A204.1 (cell line): ENCODE results near the gene NACC1.

Source experiments
- FAIRE-seq: peaks from 2 replicates; lab custom pipeline; 2012; peaks lifted over from hg19 to GRCh38; lab: Jason Lieb, UNC

Gene NACC1

DNA sequence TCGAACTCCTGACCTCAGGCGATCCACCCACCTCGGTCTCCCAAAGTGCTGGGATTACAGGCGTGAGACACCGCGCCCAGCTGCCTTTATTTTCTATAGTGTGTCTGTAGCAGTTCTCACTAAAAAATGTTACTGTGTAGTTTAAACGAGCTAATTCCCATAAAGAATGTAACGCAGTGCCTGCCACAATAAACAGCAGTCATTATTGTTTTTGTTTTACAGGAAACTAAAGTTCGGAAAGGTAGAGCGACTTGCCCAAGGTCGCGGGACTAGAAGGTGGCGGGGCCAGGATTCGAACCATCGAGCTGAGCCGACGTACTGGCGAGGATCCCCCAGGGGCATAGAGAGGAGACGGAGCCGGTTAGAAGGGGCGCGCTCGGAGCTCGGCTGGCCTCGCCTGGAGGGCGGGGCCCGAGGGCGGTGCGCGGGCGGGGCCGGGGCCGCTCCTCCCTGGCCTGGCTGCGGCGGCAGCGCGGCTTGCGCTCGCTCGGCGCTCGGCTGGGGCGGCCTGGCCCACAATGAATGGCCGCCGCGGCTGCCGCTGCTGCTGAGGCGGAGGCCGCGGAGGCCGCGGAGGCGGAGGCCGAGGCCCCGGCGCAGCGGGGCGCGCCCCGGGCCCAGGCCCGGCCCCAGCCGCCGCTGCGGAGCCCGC is at the start of gene NACC1:
NACC1 (plus strand) TSS at position 493 of the 652 bp plus-strand sequence. CDS start 16,944 bp downstream, outside the sequence.
- FAIRE-seq: no peak

DNA sequence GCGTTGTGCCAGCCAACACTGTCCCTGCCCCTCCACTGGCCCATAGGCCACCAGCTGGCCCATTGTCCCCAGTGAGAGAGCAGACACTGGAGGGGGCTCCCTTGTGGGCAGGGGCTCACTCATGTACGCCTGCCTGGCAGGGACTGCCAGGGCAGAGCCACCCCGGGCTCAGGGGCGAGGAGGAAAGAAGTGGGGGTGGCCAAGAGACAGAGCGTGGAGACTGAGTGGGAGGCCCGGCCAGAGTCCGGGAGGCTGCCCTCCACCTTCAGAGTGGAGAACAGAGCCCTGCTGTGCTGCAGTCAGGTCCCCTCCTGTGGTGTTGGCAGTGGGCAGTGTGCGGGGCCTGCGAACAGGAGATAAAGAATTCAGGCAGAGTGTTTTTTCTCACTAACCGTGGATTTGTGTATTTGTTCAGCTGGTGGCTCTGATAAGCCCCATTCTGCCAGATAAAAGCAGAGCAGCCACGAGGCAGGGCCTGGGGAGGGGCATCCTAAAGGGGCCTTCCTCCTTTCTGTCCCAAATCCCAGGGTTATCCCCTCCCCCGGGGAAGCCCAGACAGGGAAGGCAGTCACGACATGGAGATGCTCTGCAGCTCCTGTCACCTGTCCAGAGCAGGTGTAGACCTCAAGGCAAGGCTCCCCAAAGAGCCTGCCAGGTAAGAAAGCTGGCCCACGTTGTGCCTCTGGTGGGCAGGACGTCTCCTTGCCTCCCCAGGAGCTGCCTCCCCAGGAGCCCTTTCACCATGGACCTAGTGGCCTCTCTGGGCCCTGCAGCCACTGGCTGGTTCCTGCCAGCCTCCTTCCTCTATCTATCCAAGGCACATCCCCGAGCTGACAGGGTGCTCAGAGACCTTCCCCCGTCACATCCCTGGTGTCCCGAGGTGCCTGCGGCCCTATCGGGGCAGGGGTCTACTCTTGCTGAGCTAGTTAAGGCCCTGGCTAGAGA is 48.4 kb upstream of the NACC1 start:
- no peak for FAIRE-seq

DNA sequence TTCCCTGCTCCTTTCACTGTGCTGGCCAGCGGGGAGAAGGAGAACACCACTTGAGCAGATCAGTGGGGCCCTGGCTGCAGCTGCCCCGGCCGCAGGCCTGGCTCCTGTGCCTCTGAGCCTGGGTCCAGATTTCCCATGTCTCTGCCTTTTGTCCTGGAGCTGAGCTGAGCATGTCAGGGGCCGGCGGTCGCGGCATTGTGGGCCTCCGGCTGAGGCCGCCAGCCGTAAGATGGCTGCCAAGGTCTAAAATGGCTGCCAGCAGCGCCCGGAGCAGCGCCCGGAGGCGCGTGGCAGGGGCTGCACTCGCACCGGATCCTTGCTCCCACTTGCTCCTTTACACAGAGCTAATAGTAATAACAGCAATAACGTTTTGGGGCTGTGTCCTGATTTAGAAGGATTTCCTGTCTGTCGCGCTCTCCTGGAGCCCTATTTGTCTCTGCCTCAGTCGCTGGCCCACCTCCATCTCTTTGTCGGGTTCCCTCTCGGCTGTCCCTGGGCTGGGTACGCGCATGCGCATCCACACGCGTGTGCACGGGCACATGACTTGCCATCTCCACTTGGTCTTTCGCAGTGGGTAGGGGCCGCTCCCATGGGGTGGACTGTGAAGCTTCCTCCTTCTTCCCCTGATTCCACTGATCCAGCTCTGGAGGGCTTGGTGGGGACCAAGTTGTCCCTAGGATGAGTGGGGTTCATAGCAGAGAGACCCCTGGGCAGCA is 47.5 kb upstream of the NACC1 start:
- no peak for FAIRE-seq

DNA sequence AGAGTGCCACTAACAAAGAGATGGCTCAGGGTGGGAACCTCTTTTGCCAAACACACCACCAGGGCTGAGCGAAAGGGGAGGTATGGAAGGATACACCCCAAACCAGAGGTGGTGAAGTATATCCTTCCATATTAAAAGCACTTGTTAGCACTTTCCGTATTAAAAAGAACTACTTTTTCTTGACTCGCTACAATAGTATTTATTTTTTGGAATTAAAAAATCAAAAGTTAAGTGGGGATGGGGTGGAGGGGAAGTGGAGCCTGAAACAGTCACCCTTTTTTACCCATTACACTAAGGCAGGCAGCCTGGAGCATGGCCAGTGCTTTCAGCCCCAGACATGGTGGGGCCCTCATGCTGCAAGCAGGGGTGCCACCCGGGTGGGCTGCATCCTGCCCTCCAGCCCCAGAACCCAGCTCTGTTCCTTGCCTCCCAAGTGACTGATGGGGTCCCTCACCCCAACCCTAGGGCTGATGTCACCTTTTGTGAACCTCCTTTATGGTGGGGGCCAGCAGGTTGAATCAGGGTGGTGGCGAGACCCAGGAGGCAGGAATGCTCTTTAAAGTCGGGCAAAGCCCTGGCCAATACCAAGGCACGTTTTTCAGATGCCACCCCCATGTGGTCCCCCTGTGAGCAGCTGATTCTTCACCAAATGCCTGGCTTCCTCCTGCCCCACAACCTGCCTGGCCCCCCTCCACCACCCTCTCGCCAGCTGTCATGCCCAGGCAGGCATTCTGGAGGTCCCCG is 46.4 kb upstream of the NACC1 start:
- no peak for FAIRE-seq

DNA sequence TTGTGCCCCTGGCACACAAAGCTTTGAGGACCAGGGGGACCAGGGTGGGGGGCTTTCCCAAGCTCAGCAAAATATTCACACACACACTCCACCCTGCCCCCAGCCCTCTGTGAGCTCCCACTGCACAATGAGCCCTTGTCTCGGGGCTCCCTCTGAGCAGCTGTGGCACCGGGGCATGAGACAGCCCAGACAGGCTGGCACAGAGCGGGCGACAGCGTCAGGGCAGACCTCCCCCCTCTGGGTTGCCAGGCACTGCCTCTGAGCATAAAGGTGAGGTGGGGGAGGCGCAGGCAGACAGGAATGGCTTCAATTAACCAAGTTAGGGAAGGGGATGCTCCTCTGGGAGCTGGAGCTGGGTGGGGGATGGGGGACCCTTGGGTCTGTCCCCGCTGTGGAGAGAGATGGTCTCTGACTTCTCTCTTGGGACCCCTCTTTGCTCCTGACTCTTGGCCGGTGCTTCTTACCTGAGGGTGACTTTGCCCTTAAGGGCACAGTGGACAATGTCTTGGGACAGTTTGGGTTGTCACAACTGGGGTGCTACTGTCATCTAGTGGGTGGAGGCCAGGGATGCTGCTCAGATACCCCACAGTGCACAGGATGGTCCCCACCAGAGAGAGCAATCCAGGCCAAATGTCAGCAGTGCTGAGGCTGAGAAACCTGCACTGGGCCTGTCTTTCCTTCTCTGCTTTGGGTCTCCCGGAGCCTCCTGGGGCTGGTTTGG is 45.7 kb upstream of the NACC1 start:
- no peak for FAIRE-seq

DNA sequence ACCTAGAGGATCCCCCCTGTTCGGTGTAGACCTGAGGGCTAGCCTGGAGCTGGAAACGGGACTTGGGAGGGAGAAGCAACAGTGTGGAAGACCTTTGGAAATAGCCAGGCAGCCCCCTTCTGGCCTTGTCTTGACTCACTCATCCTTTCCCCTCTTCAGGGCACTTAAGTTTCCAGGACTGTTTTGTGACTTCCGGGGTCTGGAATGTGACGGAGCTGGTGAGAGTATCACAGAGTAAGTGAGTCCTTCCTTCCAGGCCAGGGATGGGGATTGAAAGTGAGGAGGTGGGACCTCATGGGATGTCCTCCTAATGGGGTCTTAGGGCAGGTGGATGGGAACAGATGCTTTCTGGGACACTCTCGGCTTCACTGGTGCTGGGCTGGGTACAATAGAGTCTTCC is 44.8 kb upstream of the NACC1 start:
- FAIRE-seq: no peak

DNA sequence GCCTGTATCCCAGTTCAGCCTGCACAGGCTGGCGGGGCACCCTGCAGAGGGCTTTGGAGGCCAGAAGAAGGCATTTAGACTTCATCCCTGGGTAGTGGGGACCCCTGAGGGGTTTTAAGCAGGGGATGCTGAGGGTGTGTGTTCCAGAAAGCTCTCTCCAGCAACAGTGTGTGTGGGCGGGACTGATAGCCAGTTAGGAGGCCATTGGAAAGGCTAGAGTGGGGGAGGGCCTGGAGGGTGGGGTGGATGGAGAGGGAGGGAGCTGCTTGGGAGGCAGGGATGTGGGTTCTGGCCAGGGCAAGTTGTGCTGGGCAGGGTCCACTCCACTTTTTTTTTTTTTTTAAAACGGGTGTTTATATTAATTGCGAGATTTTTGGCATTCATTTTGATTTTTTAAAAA is 43.7 kb upstream of the NACC1 start:
- FAIRE-seq: no peak

DNA sequence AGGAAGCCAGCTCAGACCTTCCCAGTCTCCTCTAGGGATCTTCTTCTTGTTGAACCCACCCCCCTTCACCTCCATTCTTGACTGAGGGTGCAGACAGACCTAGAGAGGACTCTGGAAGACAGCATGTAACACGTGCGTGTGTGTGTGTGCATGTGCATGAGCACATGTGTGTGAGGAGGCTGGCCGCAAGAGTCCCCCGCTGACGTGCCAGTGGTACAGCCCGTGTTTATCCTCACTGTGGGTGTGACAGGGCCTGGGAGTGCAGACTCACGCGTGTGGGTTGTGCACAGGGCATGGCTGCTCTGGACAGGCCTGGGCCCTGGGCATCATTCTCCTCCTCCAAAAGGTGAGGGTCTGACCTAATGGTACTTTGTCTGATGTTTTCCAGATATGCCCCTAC is 41.7 kb upstream of the NACC1 start:
- FAIRE-seq: no peak

DNA sequence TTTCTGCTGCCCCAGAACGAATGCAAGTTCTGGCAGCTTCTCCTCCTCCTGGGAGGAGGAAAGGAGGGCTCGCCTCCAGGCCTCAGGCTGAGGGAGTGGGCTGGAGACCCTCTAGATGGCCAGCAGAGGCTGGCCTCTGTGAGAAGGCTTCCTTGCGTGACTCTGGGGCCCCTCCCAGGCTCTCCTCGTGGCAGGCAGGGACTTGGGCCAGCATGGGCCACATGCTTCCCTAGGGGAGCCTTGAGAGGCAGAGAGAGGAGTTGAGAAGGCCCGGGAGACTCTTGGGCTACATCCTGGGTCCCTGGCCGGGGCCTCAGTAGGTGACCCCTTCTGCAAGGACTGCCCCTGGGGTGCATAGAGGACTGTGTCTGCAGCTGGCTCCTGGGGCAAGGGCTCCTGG is 41.3 kb upstream of the NACC1 start:
- FAIRE-seq: no peak

DNA sequence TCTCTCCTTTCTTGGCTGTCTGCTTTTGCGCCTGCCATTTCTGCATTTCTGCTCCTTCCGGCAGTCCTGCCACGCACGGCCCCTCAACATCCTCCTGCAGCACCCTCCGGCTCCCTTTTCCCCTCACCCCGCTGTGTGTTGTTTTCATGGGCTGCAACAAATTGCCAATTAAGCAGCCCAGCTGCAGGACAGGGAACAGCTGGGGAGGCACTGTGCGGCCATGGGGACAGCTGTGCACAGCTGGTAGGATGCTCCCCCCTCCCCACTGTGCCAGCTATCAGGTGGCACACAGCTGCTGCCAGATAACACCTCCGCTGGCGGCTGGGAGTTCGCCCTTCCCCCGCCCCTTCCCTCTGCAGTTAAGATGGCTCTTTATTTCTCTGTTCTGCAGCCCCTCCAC is 40.8 kb upstream of the NACC1 start:
- no peak for FAIRE-seq

- no peak for FAIRE-seq
Observed at GRCh38 chr19:13078381-13078780, 39.7 kb upstream of the NACC1 start.

GRCh38 chr19:13078897-13079541 is 39.0 kb upstream of the NACC1 start:
- FAIRE-seq: no peak

- FAIRE-seq: no peak
Observed at GRCh38 chr19:13079542-13079986, 38.5 kb upstream of the NACC1 start.

GRCh38 chr19:13082192-13083007 is 35.7 kb upstream of the NACC1 start:
- no peak for FAIRE-seq

GRCh38 chr19:13083008-13083404 is 35.1 kb upstream of the NACC1 start:
- FAIRE-seq: no peak

GRCh38 chr19:13083627-13084026 is 34.4 kb upstream of the NACC1 start:
- FAIRE-seq: no peak

- FAIRE-seq: no peak
Observed at GRCh38 chr19:13085666-13086065, 32.4 kb upstream of the NACC1 start.

DNA sequence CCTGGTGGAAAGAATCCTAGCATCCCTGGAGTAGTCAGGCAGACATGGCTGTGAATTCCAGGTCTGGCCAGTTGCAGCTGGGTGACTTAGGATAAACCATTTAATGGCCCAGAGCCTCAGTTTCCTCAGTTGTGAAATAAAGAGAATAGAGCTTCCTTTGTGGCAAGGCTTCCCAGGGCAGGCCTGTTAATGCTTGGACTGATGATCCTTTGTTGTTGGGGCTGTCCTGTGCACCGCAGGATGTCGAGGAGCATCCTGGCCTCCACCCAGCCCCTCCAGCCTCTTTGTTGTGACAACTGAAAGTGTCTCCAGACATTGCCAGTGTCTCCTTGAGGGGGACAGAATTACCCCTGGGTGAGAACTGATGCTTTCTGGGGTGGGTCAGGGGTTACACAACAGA is 31.7 kb upstream of the NACC1 start:
- no peak for FAIRE-seq

DNA sequence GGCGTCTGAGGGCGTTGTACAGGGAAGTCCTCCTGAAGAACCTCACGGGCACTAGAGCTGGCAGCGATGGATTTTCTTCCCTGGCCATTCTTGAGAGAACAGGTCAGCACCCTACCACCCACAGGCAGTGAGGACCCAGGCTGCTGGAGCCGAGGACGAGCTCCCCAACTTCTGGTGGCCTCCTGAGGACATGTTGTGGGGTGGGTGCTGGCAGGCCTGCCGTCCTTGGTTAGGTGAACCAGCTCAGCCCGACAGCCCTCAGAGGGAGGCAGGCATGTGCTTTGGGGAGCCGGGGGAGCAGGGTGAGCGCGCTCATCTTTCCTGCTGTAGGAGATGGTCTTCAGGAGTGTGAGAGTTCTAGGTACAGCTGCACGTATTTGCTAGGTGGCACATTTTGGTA is 30.8 kb upstream of the NACC1 start:
- no peak for FAIRE-seq
